K562 (cell line): Measurements from ENCODE around the gene SRRT. TPM values are rescaled to one million over a fixed set of nuclear protein-coding genes. Genes with fewer than 3 reads are reported as not detected.
A peak's percentile ranks its signal among the peaks of the same experiment; 100 is the strongest.

ENCODE experiments used
- CREM ChIP-seq: IDR thresholded peaks from 2 replicates; pipeline ENCODE4 v1.6.1; 2014; ENCODE audit warnings: antibody characterized with exemption, low read depth
- LEF1 ChIP-seq: fragments of 450-650 bp; IDR thresholded peaks from 2 replicates; pipeline ENCODE4 v1.6.1; 2016; ENCODE audit warnings: mild to moderate bottlenecking
- MXI1 ChIP-seq: IDR thresholded peaks from 2 replicates; pipeline ENCODE4 v1.6.1; 2011; ENCODE audit warnings: low read depth, mild to moderate bottlenecking, improper control_type of control experiment, low read length
- NCOA6 ChIP-seq: fragments of 450-650 bp; IDR thresholded peaks from 2 replicates; pipeline ENCODE4 v1.6.1; 2017; ENCODE audit warnings: mild to moderate bottlenecking
- RFX7 ChIP-seq: fragments of 250-450 bp; sonication (Bioruptor Pico); IDR thresholded peaks from 2 replicates; pipeline ENCODE4 v1.5.1; 2021; ENCODE audit warnings: mild to moderate bottlenecking
- SAP30 ChIP-seq: fragments of 200-600 bp; sonication (generic); IDR thresholded peaks from 2 replicates; pipeline ENCODE4 v1.6.1; 2012; ENCODE audit warnings: borderline replicate concordance, low read depth, mild to moderate bottlenecking, moderate library complexity, low read length, control low read depth, inconsistent platforms; ENCODE audit not compliant: insufficient read depth, poor library complexity, severe bottlenecking
- SNIP1 ChIP-seq: fragments of 450-650 bp; IDR thresholded peaks from 2 replicates; pipeline ENCODE4 v1.7.1; 2017; ENCODE audit warnings: low read depth, mild to moderate bottlenecking
- SP1 ChIP-seq: sonication (generic); formaldehyde crosslinking; IDR thresholded peaks from 2 replicates; pipeline ENCODE4 v1.8.1; 2022; ENCODE audit warnings: mild to moderate bottlenecking, missing genetic modification reagents
- SRF ChIP-seq, 2 experiments: fragments of 250-450, 450-650 bp in 1 of 2; sonication (Bioruptor Pico) in 1 of 2; sonication (generic) in 1 of 2; formaldehyde crosslinking; IDR thresholded peaks; 2 replicates each; pipeline versions ENCODE4 v1.5.0 to v1.5.1; 2020 to 2022; ENCODE audit warnings: mild to moderate bottlenecking in 1 of 2, missing genetic modification reagents in 1 of 2
- TFAM ChIP-seq: fragments of 250-450 bp; sonication (Bioruptor Pico); conservative IDR thresholded peaks from 2 replicates; pipeline ENCODE4 v1.5.0; 2021; ENCODE audit warnings: mild to moderate bottlenecking, moderate library complexity
- ZBTB17 ChIP-seq: fragments of 450-650 bp; formaldehyde crosslinking; IDR thresholded peaks from 2 replicates; pipeline ENCODE4 v1.4.0; 2020; ENCODE audit warnings: mild to moderate bottlenecking
- ZNF140 ChIP-seq: fragments of 250-450 bp; sonication (Bioruptor Pico); IDR thresholded peaks from 2 replicates; pipeline ENCODE4 v1.8.0; 2021; ENCODE audit warnings: moderate library complexity, mild to moderate bottlenecking, inconsistent platforms
- ZNF354B ChIP-seq: fragments of 250-450 bp; sonication (Bioruptor Pico); IDR thresholded peaks from 2 replicates; pipeline ENCODE4 v1.4.0; 2020
- ZNF644 ChIP-seq: fragments of 200-800 bp; sonication (Bioruptor generic); IDR thresholded peaks from 2 replicates; pipeline ENCODE4 v1.6.1; 2016; ENCODE audit warnings: low read depth, missing genetic modification characterization, missing compliant biosample characterization
- ZZZ3 ChIP-seq: fragments of 450-650 bp; IDR thresholded peaks from 2 replicates; pipeline ENCODE4 v1.6.1; 2016; ENCODE audit warnings: antibody characterized with exemption, mild to moderate bottlenecking, moderate library complexity
- polyA plus RNA-seq, 8 experiments: library from polyadenylated mRNA; depleted of rRNA in 4 of 8; stranded (reverse) in 5 of 8; unstranded in 3 of 8; fragments of >200 nt; fragmentation: Nextera tagmentation in 2 of 8; fragmentation: Illumina TruSeq in 1 of 8; extraction: Ambion mirVana in 2 of 8; extraction: Trizol in 1 of 8; gene quantifications; 2 replicates each; pipeline versions ENCODE4 v1.2.1 to v1.2.3, GENCODE V29; 2011 to 2014; ENCODE audit warnings: inconsistent platforms in 1 of 8, missing spikeins in 1 of 8
- total RNA-seq, 7 experiments: library from RNA; depleted of rRNA in 6 of 7; stranded (reverse); fragments of >200 nt in 6 of 7; fragmentation: Illumina TruSeq in 2 of 7; extraction: Trizol in 2 of 7; gene quantifications; 2 replicates each; pipeline versions ENCODE4 v1.2.1 to v1.2.3, GENCODE V29; 2011 to 2021; ENCODE audit warnings: low replicate concordance in 1 of 7
- TF ChIP-seq, protein P1 (sequence below): sonication (generic); formaldehyde crosslinking; IDR thresholded peaks from 2 replicates; pipeline ENCODE4 v1.8.0; 2023; ENCODE audit warnings: mild to moderate bottlenecking, missing genetic modification reagents
- TF ChIP-seq, protein P2 (sequence below), 2 experiments: fragments of 250-450 bp in 1 of 2; fragments of 450-650 bp in 1 of 2; sonication (Bioruptor Pico) in 1 of 2; IDR thresholded peaks; 2 replicates each; pipeline versions ENCODE4 v1.6.1 to v1.8.0; 2016 to 2021; ENCODE audit warnings: mild to moderate bottlenecking in 2 of 2, moderate library complexity in 2 of 2, missing compliant biosample characterization in 1 of 2, missing genetic modification characterization in 1 of 2
- TF ChIP-seq, protein P3 (sequence below): sonication (generic); formaldehyde crosslinking; IDR thresholded peaks from 2 replicates; pipeline ENCODE4 v1.8.0; 2022; ENCODE audit warnings: missing genetic modification reagents, mild to moderate bottlenecking, moderate library complexity, borderline replicate concordance
- TF ChIP-seq, protein P4 (sequence below), 2 experiments: IDR thresholded peaks in 1 of 2; conservative IDR thresholded peaks in 1 of 2; 2 replicates each; pipeline ENCODE4 v1.6.1; 2016; ENCODE audit warnings: low read depth in 2 of 2, mild to moderate bottlenecking in 1 of 2, missing compliant biosample characterization in 1 of 2, missing genetic modification characterization in 1 of 2, moderate library complexity in 1 of 2

Gene SRRT
- total and polyA plus RNA-seq, 9 of the 15 experiments (the other 6 are each of a cell fraction or from before 2014, with no cell fraction given), result 10.3 to 263 (median 84.4) TPM

DNA sequence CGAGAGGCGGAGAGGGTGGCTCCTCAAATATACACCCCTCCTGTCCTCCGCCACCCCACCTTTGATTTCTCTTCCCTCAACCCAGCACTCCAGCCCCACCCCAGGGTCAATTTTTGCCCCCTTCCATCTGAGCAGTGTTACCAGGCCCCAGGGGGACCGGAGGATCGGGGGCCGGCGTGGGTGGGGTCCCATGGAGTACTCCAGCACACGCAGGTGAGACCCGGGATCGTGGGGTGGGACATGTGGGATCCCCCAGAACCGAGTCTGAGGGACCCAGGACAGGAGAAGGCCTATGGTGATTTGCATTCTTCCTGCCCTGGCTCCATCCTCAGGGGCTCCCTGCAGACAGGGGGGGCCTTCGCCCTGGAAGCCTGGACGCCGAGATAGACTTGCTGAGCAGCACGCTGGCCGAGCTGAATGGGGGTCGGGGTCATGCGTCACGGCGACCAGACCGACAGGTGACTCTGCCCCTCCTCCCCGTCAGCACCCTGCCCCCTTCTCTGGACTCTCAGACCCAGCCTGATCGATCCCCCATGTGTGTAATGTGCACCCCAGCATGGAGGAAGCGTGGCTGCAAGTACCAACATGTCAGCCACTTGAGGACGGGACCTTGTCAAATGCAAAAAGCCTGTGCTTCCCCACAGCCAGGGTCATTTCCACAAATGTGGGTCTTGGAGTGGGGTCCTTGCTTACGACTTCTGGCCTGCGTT is 7.0 kb upstream of the SRRT start (continued):
- TF ChIP-seq RFX7 (CRISPR knock-in tag) (no peak), TFAM (no peak), LEF1 (no peak), ZZZ3 (no peak), NCOA6 (no peak), MXI1 (no peak), SNIP1 (no peak), ZNF354B (CRISPR knock-in tag) (no peak), SAP30 (no peak), CREM (peak; percentile 40), ZBTB17 (peak; percentile 73; the same call in 1 of the 2 replicates), ZNF644 (tag) (no peak), SRF (CRISPR knock-in tag; IDR thresholded peaks at IDR 0.05) (no peak), ZNF140 (CRISPR knock-in tag) (no peak), SP1 (no peak)
- TF ChIP-seq, protein P1, sequence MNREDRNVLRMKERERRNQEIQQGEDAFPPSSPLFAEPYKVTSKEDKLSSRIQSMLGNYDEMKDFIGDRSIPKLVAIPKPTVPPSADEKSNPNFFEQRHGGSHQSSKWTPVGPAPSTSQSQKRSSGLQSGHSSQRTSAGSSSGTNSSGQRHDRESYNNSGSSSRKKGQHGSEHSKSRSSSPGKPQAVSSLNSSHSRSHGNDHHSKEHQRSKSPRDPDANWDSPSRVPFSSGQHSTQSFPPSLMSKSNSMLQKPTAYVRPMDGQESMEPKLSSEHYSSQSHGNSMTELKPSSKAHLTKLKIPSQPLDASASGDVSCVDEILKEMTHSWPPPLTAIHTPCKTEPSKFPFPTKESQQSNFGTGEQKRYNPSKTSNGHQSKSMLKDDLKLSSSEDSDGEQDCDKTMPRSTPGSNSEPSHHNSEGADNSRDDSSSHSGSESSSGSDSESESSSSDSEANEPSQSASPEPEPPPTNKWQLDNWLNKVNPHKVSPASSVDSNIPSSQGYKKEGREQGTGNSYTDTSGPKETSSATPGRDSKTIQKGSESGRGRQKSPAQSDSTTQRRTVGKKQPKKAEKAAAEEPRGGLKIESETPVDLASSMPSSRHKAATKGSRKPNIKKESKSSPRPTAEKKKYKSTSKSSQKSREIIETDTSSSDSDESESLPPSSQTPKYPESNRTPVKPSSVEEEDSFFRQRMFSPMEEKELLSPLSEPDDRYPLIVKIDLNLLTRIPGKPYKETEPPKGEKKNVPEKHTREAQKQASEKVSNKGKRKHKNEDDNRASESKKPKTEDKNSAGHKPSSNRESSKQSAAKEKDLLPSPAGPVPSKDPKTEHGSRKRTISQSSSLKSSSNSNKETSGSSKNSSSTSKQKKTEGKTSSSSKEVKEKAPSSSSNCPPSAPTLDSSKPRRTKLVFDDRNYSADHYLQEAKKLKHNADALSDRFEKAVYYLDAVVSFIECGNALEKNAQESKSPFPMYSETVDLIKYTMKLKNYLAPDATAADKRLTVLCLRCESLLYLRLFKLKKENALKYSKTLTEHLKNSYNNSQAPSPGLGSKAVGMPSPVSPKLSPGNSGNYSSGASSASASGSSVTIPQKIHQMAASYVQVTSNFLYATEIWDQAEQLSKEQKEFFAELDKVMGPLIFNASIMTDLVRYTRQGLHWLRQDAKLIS, result 0 out of 2 replicates have a peak, but pooled peaks have one; percentile 62
- TF ChIP-seq, protein P2, sequence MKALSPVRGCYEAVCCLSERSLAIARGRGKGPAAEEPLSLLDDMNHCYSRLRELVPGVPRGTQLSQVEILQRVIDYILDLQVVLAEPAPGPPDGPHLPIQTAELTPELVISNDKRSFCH (CRISPR knock-in tag; IDR thresholded peaks at IDR 0.05), result no peak
- TF ChIP-seq, protein P2 (tag; IDR thresholded peaks at IDR 0.05), result no peak
- TF ChIP-seq, protein P3, sequence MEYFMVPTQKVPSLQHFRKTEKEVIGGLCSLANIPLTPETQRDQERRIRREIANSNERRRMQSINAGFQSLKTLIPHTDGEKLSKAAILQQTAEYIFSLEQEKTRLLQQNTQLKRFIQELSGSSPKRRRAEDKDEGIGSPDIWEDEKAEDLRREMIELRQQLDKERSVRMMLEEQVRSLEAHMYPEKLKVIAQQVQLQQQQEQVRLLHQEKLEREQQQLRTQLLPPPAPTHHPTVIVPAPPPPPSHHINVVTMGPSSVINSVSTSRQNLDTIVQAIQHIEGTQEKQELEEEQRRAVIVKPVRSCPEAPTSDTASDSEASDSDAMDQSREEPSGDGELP (CRISPR knock-in tag), result 0 out of 2 replicates have a peak, but pooled peaks have one; percentile 20
- TF ChIP-seq, protein P4, sequence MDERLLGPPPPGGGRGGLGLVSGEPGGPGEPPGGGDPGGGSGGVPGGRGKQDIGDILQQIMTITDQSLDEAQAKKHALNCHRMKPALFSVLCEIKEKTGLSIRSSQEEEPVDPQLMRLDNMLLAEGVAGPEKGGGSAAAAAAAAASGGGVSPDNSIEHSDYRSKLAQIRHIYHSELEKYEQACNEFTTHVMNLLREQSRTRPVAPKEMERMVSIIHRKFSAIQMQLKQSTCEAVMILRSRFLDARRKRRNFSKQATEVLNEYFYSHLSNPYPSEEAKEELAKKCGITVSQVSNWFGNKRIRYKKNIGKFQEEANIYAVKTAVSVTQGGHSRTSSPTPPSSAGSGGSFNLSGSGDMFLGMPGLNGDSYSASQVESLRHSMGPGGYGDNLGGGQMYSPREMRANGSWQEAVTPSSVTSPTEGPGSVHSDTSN (CRISPR knock-in tag; IDR thresholded peaks at IDR 0.05; ENCODE audit: low read depth), result no peak
- TF ChIP-seq, protein P4 (tag; conservative IDR thresholded peaks at IDR 0.05; ENCODE audit: low read depth), result no peak
